ENCODE measurements around the gene IDNK.

DNA sequence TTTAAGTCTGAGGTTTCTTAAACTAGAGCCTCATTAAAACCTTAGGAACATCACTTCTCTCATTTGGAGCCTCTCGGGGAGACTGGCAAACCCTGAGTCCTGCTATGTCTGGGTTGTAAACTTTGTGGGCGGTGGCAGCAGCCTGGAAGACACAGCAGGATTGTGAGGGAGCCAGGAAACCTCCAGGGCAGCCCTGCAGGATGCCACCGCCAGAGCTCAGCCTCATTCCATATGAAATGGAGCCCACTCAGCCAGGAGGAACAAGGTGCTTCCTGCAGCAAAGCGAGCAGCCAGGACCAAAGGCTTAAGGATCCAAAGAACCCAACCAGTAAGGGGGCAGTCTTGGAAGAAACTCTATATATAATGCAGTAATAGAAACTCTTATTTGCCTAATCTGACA is 37.9 kb upstream of the IDNK start:
- TF ChIP-seq, protein P1, sequence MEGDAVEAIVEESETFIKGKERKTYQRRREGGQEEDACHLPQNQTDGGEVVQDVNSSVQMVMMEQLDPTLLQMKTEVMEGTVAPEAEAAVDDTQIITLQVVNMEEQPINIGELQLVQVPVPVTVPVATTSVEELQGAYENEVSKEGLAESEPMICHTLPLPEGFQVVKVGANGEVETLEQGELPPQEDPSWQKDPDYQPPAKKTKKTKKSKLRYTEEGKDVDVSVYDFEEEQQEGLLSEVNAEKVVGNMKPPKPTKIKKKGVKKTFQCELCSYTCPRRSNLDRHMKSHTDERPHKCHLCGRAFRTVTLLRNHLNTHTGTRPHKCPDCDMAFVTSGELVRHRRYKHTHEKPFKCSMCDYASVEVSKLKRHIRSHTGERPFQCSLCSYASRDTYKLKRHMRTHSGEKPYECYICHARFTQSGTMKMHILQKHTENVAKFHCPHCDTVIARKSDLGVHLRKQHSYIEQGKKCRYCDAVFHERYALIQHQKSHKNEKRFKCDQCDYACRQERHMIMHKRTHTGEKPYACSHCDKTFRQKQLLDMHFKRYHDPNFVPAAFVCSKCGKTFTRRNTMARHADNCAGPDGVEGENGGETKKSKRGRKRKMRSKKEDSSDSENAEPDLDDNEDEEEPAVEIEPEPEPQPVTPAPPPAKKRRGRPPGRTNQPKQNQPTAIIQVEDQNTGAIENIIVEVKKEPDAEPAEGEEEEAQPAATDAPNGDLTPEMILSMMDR (IDR thresholded peaks at IDR 0.05; ENCODE audit: poor library complexity) = no peak
- no peak for TF ChIP-seq EZH2 (IDR thresholded peaks at IDR 0.05; ENCODE audit: borderline replicate concordance)
